ENCODE measurements around the gene TMEM128.

Gene TMEM128

GRCh38 chr4:4248029-4248884 is at the start of gene TMEM128:
TMEM128 (minus strand) TSS chr4:4248223; CDS start chr4:4248202, 21 bp downstream.
- Histone ChIP-seq H3K9me3 (replicated peaks; ENCODE audit: insufficient read depth, low read length) (no peaks in the 10 kb centered on the region), H3K4me2 (ENCODE audit: low read depth, low read length) (peak within 1 kb of the TSS; percentile 97), H2AFZ (ENCODE audit: low read length) (peak within 1 kb of the TSS; percentile 98), H3K79me2 (ENCODE audit: low read length) (peaks cover 7% of the 10 kb centered on the region; the same call in 1 of the 2 replicates), H3K27me3 (replicated peaks; ENCODE audit: insufficient read depth, low read length) (peaks cover 14% of the 10 kb centered on the region), H3K27ac (ENCODE audit: low read length) (peak within 1 kb of the TSS; percentile 75; the same call in 1 of the 2 replicates), H3K9ac (ENCODE audit: low read length) (peak within 1 kb of the TSS; percentile 79), H3K4me3 (ENCODE audit: low read length) (peak within 1 kb of the TSS; percentile 81), H3K9me2 (replicated peaks; ENCODE audit: insufficient read depth, low read length) (no peaks in the 10 kb centered on the region), H3K4me1 (ENCODE audit: low read length) (0 out of 2 replicates have a peak, but pooled peaks cover 4% of the 10 kb centered on the region), H3K36me3 (replicated peaks; ENCODE audit: insufficient read depth, low read length) (no peaks in the 10 kb centered on the region), H4K20me1 (ENCODE audit: insufficient read depth, low read length) (no peaks in the 10 kb centered on the region), H3F3A (ENCODE audit: insufficient read depth, low read length) (no peaks in the 10 kb centered on the region)
- peak; percentile 95 for DNase-seq
- TF ChIP-seq CTCF (IDR thresholded peaks at IDR 0.05; ENCODE audit: low read length) (0 out of 2 replicates have a peak, but pooled peaks have one; percentile 7), EZH2phosphoT487 (IDR thresholded peaks at IDR 0.05; ENCODE audit: low read length) (no peak)

- H3K9me2 ChIP-seq (replicated peaks; ENCODE audit: insufficient read depth, low read length) = no peaks in the 10 kb centered on the region
- H3K27me3 ChIP-seq (replicated peaks; ENCODE audit: insufficient read depth, low read length) = no peaks in the 10 kb centered on the region
- DNase-seq = no peak
- no peak overlapping the region for H3K4me2 ChIP-seq (ENCODE audit: low read depth, low read length)
- no peak overlapping the region for H3K9ac ChIP-seq (ENCODE audit: low read length)
- H3K4me3 ChIP-seq (ENCODE audit: low read length) = no peak overlapping the region
- no peak for TF ChIP-seq CTCF (IDR thresholded peaks at IDR 0.05; ENCODE audit: low read length)
- no peak for TF ChIP-seq EZH2phosphoT487 (IDR thresholded peaks at IDR 0.05; ENCODE audit: low read length)
- no peak for TF ChIP-seq EZH2 (optimal IDR thresholded peaks at IDR 0.05; ENCODE audit: low read depth, low read length)
- H3K4me1 ChIP-seq (ENCODE audit: low read length) = peaks cover 3% of the 10 kb centered on the region; the same call in 1 of the 2 replicates
- H3K27ac ChIP-seq (ENCODE audit: low read length) = no peak overlapping the region
- peaks cover 57% of the 10 kb centered on the region for H3K79me2 ChIP-seq (ENCODE audit: low read length)
- H3K36me3 ChIP-seq (replicated peaks; ENCODE audit: insufficient read depth, low read length) = no peaks in the 10 kb centered on the region; the same call in 1 of the 2 replicates
- H4K20me1 ChIP-seq (ENCODE audit: insufficient read depth, low read length) = no peaks in the 10 kb centered on the region
- no peaks in the 10 kb centered on the region for H3K9me3 ChIP-seq (replicated peaks; ENCODE audit: insufficient read depth, low read length)
- no peak overlapping the region for H2AFZ ChIP-seq (ENCODE audit: low read length)
- H3F3A ChIP-seq (ENCODE audit: insufficient read depth, low read length) = 0 out of 2 replicates have a peak, but pooled peaks cover under 1% of the 10 kb centered on the region
Observed at GRCh38 chr4:4296283-4296846, 48.3 kb upstream of the TMEM128 start.

GRCh38 chr4:4293279-4293678 is 45.3 kb upstream of the TMEM128 start:
- no peak for DNase-seq
- Histone ChIP-seq H3F3A (ENCODE audit: insufficient read depth, low read length) (peaks cover 13% of the 10 kb centered on the region), H3K9ac (ENCODE audit: low read length) (no peak overlapping the region), H3K4me2 (ENCODE audit: low read depth, low read length) (no peak overlapping the region), H3K9me3 (replicated peaks; ENCODE audit: insufficient read depth, low read length) (no peaks in the 10 kb centered on the region), H3K4me3 (ENCODE audit: low read length) (no peak overlapping the region), H3K27me3 (replicated peaks; ENCODE audit: insufficient read depth, low read length) (no peaks in the 10 kb centered on the region), H3K4me1 (ENCODE audit: low read length) (peaks cover 10% of the 10 kb centered on the region; the same call in 1 of the 2 replicates), H4K20me1 (ENCODE audit: insufficient read depth, low read length) (no peaks in the 10 kb centered on the region), H3K79me2 (ENCODE audit: low read length) (peaks cover 81% of the 10 kb centered on the region), H2AFZ (ENCODE audit: low read length) (no peak overlapping the region), H3K9me2 (replicated peaks; ENCODE audit: insufficient read depth, low read length) (no peaks in the 10 kb centered on the region), H3K36me3 (replicated peaks; ENCODE audit: insufficient read depth, low read length) (no peaks in the 10 kb centered on the region), H3K27ac (ENCODE audit: low read length) (no peak overlapping the region)
- no peak for TF ChIP-seq EZH2phosphoT487 (IDR thresholded peaks at IDR 0.05; ENCODE audit: low read length)
- TF ChIP-seq EZH2 (optimal IDR thresholded peaks at IDR 0.05; ENCODE audit: low read depth, low read length) = no peak
- TF ChIP-seq CTCF (IDR thresholded peaks at IDR 0.05; ENCODE audit: low read length) = no peak
